GM18511 (cell line): Measurements from ENCODE around the gene POLQ.
"Not testable (repeated sequence)": the region's sequence is repeated elsewhere in the genome, so short reads cannot be mapped to it uniquely, and the experiment has no call there.

Source experiments
- ATAC-seq: cut with Tn5 transposase; IDR thresholded peaks from one replicate; pipeline ENCODE4 v1.9.1; 2021; ENCODE audit warnings: mild to moderate bottlenecking, moderate library complexity; ENCODE audit not compliant: unreplicated experiment

The POLQ gene

GRCh38 chr3:121514496-121514895 is 31.3 kb downstream of the POLQ start:
- no peak for ATAC-seq

- no peak for ATAC-seq
Measured at GRCh38 chr3:121508389-121508788, 37.4 kb downstream of the POLQ start.

GRCh38 chr3:121505256-121505655 is 40.5 kb downstream of the POLQ start:
- ATAC-seq: no peak

GRCh38 chr3:121504618-121505017 is 41.2 kb downstream of the POLQ start:
- no peak for ATAC-seq

GRCh38 chr3:121496786-121497185 is 49.0 kb downstream of the POLQ start:
- no peak for ATAC-seq

GRCh38 chr3:121493431-121493830 is 52.4 kb downstream of the POLQ start:
- no peak for ATAC-seq

GRCh38 chr3:121491683-121492320 is 54.0 kb downstream of the POLQ start:
- no peak for ATAC-seq

GRCh38 chr3:121490161-121490560 is 55.6 kb downstream of the POLQ start:
- ATAC-seq: no peak

- ATAC-seq: no peak
Measured at GRCh38 chr3:121488628-121489027, 57.2 kb downstream of the POLQ start.

GRCh38 chr3:121483290-121483689 is 62.5 kb downstream of the POLQ start:
- ATAC-seq: no peak

GRCh38 chr3:121482660-121483059 is 63.1 kb downstream of the POLQ start:
- ATAC-seq: no peak

- ATAC-seq: no peak
Measured at GRCh38 chr3:121481106-121481880, 64.5 kb downstream of the POLQ start.

GRCh38 chr3:121477589-121477988 is 68.2 kb downstream of the POLQ start:
- no peak for ATAC-seq

- no peak for ATAC-seq
Measured at GRCh38 chr3:121473001-121473400, 72.8 kb downstream of the POLQ start.

GRCh38 chr3:121467085-121467484 is 78.7 kb downstream of the POLQ start:
- no peak for ATAC-seq

GRCh38 chr3:121463745-121464144 is 82.0 kb downstream of the POLQ start:
- ATAC-seq: no peak

- no peak for ATAC-seq
Measured at GRCh38 chr3:121462565-121462964, 83.2 kb downstream of the POLQ start.

- not testable (repeated sequence) for ATAC-seq
Measured at GRCh38 chr3:121451752-121452151, 94.0 kb downstream of the POLQ start.

- ATAC-seq: no peak
Measured at GRCh38 chr3:121443456-121443855, 102.3 kb downstream of the POLQ start.

GRCh38 chr3:121436641-121437040 is 109.1 kb downstream of the POLQ start:
- no peak for ATAC-seq

GRCh38 chr3:121436074-121436473 is 109.7 kb downstream of the POLQ start:
- no peak for ATAC-seq

GRCh38 chr3:121431726-121432517 is 113.9 kb downstream of the POLQ start:
- ATAC-seq: peak; percentile 94
